Stimulated activated CD8-positive, alpha-beta memory T cell treated with anti-CD3 and anti-CD28 coated beads, Interleukin-12 subunit alpha, Interleukin-12 subunit beta, amount 100 ng/mL, for 24 hours (primary cell): ENCODE measurements around the gene ATRN.
"Not testable (repeated sequence)": the region's sequence is repeated elsewhere in the genome, so short reads cannot be mapped to it uniquely, and the experiment has no call there.

Experiments used
- DNase-seq: peaks from one replicate; pipeline ENCODE4 v3.0.0-alpha.2; 2020; ENCODE audit errors: extremely low read depth

ATRN gene

DNA sequence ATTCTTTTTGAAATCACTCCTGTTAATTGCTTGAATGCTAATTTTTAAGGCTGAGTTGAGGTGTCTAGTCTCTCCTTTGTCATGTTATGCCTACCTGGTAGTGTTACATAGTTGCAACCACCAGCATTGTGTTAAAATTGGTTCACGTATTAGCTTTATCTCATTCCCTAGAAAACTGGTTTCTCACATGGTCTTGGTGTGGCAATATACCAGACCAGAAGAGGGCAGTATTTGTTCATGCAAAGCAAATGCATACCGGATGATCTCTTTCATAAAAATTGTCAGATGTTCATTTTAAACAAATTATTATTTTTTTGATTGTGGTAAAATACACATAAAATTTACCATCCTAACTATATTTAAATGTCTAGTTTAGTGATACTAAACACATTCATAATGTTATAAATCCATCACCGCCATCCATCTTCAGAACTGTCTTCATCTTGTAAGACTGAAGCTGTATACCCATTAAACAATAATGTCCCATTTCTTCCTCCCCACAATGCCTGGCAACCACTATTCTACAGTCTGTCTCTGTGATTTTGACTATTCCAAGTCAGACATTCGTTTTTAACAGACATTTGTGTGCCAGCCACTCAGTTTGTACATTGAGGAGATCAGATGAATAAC lies 92.8 kb downstream of the ATRN start:
- no peak for DNase-seq

DNA sequence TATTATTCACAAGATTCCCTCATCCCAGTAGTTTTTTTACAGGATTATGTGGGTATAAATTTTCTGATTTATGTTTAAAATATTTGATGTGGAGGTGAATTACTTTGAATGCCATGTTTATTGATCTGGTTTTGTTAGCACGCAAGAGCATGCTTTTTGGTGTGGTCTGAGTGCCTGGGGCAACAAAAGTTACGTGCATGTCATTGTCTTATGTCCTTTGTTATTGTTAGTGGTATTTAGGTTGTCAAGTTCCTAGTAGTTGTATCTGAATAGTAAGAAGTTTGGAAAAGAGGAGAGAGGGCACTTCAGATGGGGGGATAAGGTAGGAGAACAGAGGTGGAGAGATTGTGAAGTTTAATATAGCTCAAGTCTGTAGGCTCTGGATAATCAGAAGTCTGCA lies 95.0 kb downstream of the ATRN start:
- DNase-seq = no peak

DNA sequence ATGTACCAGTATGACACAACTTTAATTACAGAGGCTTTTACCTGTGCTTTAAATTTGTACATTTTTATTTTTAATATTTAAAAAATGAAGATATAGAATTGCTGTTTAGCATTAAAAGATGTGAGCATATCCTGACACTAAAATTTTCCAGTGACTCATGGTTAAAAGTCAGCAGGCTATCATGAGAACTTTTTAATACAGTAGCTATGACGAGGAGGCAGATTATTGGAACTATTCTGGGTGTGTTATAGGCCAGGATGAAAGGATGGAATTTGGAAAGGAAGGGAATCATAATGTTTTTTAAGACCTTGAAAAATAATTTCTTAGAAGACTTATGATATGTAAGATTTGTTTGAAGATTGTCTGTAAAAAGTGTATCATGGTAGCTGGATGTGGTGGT lies 101.3 kb downstream of the ATRN start:
- DNase-seq = no peak

DNA sequence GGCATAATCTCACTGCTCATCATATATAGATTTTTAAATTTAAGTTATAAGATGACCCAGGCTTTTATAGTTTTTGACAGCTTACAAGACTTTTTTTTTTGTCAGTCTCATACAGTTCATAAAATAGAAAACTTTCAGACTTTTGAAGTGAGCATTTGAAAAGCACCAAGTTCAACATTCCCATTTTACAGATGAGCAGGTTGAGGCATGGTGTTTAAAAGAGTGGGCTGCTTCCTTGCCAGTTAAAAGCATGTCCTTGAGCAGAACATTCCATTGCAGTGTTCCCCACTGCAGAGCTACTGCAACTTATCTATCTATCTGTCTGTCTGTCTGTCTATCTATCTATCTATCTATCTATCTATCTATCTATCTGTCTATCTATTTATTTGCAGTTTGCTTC lies 105.5 kb downstream of the ATRN start:
- DNase-seq = no peak

DNA sequence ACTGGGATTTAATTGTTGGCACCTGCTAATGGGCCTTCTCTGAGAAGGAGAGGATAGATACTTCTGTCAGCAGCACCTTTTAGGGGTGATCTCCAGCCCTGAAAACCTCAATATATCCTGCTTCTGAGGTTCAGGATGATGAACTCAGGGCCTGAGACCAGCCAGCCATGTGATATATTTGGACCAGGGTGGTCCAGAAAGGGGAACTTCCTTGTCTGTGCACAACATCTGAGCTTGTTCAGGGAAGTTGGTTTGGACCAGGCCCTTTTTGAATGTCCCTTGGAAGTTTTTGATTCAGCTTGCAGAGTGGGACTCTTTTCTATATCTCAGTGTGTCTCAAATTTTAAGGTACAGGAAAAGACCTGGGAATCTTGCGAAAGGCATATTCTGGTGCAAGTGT lies 106.5 kb downstream of the ATRN start:
- DNase-seq = no peak

DNA sequence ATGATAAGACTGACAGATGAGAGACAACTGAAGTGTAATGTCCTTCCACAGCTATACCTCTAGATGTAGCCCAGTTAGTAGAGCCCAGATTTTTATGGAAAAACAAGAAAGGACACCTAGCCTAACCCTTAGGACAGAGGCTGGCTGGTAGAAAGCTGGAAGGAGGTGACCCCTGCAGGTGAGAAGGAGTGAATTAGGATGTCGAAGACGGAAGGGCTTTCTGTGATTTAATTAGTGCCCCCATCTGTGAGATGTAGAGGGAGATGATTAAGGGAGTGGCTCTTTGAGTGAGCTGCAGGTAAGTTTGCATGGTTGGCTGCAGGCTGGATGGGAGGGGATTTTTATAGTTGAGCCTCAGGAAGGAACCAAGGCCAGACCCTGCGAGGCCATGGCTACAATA lies 109.6 kb downstream of the ATRN start:
- DNase-seq = no peak

DNA sequence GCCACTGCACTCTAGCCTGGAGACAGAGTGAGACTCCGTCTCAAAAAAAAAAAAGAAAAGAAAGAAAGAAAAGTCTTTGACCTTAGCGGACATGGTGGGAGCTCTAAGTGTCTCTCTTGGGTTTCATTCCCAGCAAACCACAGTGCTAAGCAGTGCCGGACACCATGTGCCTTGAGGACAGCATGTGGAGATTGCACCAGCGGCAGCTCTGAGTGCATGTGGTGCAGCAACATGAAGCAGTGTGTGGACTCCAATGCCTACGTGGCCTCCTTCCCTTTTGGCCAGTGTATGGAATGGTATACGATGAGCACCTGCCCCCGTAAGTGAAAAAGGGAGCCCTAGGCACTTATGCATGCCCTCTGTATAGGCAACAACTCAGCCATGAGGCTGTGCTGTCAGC lies 112.9 kb downstream of the ATRN start:
- DNase-seq = no peak

DNA sequence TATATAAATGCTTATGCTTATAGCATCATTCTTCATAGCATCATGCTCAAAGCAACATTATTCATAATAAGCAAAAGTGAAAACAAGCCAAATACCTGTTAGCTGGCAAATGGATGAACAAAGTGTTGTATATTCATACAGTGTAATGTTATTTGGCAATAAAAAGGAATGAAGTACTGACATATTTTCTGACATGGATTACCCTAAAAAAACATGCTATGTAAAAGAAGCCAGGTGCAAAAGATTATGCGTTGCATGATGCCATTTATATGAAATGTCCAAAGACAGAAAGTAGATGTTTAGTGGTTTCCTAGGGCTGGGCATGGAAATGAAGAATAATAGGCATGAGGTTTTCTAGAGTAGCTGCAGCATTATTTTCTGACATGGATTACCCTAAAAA lies 115.3 kb downstream of the ATRN start:
- DNase-seq = no peak

DNA sequence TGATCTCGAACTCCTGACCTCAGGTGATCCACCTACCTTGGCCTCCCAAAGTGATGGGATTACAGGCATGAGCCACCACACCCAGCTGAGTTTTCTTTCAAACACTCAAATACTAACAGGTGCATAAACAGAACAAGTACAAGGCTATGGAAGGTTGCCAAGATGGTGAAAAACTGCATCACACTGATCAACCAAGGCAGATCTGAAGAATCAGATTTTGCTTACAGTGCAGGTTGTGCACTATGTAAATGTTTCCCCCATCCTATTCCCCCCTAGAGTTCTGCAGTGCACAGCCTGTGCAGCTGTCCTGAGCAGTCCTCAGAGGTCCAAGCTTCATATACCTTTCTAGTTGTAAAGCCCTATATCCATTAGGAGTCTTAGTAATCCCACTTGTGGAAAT lies 119.3 kb downstream of the ATRN start:
- DNase-seq = no peak

DNA sequence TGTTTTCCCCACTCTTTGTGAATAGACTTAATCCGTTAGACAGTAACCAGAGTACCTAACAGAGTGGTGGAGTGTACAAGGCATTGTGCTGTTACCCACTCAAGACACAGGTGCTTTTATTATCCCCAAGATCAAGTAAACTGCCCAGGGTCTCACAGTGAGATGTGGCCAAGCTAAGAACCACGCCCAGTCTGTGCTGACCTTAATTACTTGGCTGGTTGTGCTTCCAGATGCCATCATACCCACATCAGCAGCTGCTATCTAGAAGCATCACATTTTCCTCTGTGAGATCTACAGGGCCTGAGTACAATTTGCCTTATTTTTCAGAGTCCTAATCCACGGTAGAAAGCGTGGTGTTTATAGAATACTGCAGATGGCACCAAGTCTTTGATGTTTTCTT lies 122.1 kb downstream of the ATRN start:
- DNase-seq = no peak

DNA sequence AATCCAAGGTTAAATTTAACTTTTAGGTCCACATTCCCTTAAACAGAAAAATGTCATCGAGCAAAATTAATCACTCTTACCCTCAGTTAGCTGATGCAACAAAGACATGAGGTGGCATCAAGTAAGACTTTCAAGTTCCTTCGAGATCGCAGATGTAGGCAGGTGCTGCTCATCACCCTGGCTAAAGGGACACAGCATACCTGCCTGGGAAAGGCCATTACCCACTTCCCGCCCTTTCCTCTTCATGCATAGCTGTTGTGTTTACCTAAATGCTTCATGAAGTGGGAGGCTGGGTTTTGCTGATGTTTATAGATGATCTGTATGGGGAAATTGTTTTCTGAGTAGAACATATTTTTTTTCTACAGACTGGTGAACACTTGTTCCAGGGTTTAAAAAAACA lies 124.7 kb downstream of the ATRN start:
- no peak for DNase-seq

DNA sequence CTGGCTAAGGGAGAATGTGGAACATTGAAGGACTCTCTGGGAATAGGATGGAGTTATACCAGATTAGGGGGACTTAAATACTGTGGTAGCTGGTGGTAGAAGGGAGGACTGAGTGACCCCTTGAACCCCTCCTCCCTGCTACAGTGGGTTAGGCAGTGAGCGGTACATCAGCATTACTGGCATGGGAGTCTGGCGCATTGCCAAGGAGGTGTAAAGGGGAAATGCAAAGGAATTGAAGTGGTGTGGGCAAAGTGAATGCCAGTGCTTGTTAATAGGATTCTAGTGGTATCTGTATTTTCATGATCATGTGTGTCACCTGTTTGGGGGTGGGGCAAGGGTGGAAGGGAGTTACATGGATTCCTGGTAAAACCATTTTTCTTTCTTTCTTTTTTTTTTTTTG lies 132.3 kb downstream of the ATRN start:
- no peak for DNase-seq

DNA sequence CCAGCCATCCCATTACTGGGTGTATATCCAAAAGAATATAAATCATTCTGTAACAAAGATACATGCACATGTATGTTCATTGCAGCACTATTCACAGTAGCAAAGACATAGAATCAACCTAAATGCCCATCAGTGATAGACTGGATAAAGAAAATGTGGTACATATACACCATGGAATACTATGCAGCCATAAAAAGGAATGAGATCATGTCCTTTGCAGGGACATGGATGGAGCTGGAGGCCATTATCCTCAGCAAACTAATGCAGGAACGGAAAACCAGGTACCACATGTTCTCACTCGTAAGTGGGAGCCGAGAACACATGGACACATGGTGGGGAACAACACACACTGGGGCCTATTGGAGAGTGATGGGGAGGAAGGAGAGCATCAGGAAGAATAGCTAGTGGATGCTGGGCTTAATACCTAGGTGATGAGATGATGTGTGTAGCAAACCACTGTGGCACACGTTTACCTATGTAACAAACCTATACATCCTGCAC lies 134.6 kb downstream of the ATRN start:
- DNase-seq = not testable (repeated sequence)

DNA sequence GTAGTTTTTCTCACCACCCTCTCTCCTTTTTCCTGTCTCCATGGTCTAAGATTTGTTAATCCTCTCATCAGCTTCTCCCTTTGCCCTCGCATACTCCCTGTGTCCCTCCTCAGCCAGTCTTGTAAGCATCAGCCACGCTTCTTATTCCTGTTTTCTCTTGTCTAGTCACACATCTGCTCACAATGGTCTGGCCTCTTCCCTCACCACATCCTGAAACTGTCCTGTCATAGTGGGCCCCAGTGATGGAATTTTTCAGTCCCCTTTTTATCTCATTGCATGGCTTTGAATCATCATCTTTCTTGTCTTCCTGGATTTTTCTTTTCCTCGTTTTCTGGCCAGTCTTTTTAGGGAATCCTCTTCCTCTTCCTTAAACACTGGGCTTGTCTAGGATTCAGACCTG lies 135.2 kb downstream of the ATRN start:
- DNase-seq = no peak

DNA sequence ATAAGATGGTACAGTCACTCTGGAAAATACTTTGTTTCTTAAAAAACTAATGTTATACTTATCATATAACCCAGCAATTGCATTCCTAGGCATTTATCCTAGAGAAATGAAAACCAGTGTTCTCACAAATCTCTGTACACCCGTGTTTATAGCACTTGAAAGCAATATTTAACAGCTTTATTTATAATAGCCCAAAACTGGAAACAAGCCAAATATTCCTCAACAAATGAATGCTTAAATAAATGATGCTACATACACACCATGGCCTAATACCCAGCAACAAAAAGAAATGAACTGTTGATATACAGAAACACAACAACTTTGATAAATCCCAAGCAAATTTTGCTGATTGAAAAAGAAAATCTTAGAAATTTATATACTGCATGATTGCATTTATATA lies 141.1 kb downstream of the ATRN start:
- no peak for DNase-seq

DNA sequence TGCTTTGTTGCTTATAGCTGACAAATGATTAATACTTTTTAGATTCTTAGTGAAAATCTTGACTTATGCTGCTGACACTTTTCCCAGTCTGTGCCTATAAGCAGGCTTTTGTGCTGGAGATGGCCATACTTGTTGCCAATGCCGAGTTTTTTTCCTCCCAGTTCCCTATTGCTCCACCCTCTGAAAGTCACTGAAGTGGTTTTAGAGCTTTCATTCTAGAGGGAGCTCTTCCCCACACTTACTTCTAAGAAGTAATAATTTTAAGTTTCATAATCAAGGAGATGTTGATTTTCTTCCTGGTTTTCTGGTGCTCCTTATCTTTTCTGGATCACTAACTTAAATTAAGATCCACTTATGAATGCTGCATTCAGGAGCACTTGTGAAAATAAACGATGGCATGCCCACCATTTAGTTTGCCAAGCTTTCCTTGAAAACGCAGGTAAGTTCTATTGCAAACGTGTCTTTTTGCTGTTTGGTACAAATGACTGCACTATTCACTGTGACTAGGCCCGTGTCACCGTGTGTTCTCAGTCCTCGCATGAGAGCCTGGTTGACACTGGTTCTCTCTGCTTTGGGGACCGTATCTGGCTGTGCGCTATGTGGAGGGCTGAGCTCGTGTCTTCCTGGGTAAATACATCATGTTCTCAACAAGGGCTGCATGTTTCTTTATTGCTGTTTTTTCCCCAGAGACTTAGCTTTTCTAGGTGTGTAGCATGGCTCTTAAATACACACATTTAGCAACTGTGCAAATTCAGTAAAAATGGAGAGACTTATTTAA lies 142.2 kb downstream of the ATRN start:
- DNase-seq = no peak

DNA sequence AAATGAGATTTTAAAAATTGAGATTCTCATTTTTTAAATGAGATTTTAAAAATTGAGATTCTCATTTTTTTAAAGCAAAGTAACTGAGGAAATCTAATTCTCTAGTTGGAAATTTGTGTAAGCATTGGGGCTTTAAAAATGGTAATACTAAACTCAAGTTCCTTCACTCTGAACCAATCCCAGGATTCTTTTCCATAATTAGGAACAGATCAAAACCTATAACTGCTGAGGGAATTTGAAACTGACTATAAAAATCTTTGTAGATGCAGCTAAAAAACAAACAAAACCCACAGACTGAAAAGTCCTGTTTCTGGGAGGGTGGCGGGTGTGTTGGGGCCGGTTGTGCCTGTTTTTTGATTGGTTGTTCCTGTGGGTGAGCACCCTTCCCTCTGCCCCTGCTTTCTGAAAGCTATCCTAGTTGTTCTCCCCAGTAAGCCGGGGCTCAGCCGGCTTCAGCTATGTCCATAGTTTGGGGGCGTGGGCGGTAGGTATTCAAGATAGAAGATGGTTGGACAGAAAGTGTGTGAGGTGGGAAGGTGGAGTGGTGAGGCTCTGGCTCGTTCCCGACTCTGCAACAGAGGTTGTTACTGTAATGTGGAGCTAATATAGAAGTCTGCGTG lies 143.1 kb downstream of the ATRN start:
- no peak for DNase-seq

DNA sequence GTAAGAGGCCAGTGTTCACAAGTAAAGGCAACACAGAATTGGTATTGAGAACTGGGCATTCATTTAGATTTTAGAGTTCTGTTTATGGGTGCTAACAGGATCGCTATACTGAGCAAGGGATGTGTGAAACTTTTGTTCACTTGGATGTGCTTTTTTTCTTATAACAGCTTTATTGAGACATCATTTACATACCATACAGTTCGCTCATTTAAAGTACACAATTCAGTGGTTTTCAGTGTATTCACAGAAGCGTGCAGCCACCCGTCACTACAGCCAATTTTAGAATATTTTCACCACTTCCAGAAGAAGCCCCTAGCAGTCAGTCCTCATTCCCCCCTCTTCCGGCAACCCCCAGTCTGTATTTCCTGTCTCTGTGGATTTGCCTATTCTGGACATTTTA lies 143.6 kb downstream of the ATRN start:
- DNase-seq = no peak

DNA sequence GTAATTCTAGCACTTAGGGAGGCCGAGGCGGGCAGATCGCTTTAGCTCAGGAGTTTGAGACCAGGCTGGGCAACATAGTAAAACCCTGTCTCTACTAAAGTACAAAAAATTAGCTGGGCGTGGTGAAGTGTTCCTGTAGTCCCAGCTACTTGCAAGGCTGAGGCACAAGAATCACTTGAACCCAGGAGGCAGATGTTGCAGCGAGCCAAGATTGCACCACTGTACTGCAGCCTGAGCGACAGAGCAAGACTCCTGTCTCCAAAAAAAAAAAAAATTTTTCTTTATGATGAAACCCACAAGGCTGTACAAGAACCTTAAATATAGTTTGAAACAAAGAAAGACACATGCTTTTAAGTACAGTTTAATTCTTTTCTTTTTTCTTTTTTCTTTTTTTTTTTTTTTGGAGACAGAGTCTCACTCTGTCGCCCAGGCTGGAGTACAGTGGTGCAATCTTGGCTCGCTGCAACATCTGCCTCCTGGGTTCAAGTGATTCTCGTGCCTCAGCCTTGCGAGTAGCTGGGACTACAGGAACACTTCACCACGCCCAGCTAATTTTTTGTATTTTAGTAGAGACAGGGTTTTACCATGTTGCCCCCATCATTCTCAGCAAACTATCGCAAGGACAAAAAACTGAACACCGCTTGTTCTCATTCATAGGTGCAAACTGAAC lies 144.5 kb downstream of the ATRN start:
- DNase-seq = not testable (repeated sequence)

DNA sequence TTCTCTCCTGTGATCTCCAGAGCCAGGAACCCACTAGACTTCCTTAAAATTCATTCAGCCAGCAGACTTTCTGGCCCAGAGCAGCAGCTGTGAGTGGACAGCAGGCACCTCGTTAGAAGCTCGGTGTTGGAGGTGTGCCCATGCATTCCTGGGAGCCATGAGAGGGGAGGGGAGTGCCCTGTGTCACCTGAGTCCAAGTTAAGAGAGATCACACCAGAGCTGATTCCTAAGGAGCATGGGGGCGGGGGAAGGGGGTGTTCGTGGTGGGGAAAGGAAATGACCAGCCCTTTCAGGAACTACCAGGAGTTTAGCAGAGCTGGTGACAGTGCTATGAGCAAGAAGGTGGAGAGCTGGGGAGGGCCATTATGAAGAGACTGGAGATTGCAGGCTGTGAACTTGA lies 145.4 kb downstream of the ATRN start:
- DNase-seq = no peak

DNA sequence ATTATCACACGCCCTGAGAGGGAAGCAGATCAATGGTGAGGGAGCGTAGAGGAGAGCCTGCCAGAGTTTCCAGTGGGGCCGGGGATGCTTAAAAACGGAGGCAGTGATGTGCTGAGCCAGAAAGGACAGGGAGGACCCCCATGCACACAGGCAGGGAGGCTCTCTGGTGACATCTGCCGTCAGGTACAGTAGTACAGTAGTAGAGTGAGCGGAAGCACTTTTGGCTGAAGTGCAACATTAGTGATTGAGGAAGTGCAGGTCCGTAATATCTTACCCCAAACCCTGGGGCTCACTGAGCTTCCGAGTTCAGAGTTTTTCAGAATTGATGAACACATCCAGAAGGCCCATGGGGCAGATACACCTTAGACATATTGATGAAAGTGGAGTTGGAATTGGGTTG lies 150.3 kb downstream of the ATRN start:
- DNase-seq = no peak

DNA sequence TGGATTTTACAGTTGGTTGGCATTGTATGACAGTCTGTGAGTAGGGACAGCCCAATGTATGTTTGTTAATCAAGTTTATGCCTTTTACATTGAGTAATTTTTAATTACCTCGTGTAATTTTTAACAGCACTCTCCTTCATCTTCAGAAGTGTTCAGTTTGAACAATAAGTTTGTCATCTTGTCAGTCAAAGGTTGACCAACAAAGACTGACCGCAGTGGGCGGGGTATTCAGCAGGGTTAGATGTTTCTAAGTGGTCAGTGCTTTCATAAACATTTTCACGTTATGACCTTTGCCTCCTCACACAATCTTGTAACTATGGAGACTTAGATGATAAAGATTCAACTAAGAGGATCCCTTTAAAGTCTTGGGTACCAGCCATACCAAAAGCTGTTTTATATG lies 151.6 kb downstream of the ATRN start:
- no peak for DNase-seq

DNA sequence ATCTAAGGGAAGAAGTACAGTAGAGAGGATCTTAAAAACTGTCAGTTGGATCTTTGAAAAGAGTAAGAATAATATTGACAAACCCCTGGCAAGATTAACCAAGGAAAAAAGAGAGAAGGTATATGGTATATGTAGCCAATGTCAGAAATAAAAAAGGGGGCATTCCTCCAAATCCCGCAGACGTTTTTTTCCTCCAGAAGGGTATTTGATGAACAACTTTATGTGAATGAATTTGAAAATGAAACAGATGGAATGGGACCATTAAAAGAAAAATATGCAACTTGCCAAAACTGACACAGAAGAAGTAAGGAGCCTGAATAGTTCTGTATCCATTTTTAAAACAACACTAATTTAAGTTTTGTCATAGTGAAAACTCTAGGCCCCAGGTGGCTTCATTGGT lies 156.7 kb downstream of the ATRN start:
- no peak for DNase-seq
